Measurements from ENCODE around the gene GRM8. TPM values are rescaled to one million over a fixed set of nuclear protein-coding genes. Genes with fewer than 3 reads are reported as not detected.

Gene GRM8
- total RNA-seq, 4 donors from 2014 or later = 1.0 to 5.0 TPM; not detected in 2

GRCh38 chr7:127029823-127030222 lies 222.9 kb downstream of the GRM8 start:
- Histone ChIP-seq H3K27me3 (no peaks in the 10 kb centered on the region), H3K36me3 (no peaks in the 10 kb centered on the region)
- TF ChIP-seq, protein P1, sequence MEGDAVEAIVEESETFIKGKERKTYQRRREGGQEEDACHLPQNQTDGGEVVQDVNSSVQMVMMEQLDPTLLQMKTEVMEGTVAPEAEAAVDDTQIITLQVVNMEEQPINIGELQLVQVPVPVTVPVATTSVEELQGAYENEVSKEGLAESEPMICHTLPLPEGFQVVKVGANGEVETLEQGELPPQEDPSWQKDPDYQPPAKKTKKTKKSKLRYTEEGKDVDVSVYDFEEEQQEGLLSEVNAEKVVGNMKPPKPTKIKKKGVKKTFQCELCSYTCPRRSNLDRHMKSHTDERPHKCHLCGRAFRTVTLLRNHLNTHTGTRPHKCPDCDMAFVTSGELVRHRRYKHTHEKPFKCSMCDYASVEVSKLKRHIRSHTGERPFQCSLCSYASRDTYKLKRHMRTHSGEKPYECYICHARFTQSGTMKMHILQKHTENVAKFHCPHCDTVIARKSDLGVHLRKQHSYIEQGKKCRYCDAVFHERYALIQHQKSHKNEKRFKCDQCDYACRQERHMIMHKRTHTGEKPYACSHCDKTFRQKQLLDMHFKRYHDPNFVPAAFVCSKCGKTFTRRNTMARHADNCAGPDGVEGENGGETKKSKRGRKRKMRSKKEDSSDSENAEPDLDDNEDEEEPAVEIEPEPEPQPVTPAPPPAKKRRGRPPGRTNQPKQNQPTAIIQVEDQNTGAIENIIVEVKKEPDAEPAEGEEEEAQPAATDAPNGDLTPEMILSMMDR (IDR thresholded peaks at IDR 0.05) = no peak
- TF ChIP-seq POLR2A (IDR thresholded peaks at IDR 0.05) = no peak

DNA sequence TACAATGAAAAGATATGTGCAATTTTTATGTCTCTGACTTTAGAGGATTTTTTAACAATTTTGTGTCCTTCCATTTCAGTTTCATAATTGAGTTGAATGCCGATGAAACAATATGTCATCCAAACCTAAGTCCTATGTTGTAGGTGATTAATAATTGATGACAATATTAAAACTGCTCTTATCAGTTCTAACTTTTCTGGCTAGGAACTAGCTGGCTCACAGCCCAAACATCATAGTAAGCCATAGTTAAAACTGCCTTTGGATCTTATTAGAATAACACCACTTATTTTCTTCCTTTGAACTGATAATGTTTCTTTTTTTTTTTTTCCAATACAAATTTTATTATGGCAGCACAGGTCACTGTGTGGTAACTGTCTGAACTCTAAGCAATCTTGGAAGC lies 230.9 kb downstream of the GRM8 start:
- Histone ChIP-seq H3K4me3 (no peak overlapping the region), H3K36me3 (no peaks in the 10 kb centered on the region), H3K9me3 (no peaks in the 10 kb centered on the region), H3K27me3 (no peaks in the 10 kb centered on the region), H3K27ac (no peak overlapping the region), H3K4me1 (no peaks in the 10 kb centered on the region)
- TF ChIP-seq, protein P1 (IDR thresholded peaks at IDR 0.05) = no peak
- TF ChIP-seq POLR2A (IDR thresholded peaks at IDR 0.05) = no peak
- DNase-seq = no peak

More at GRCh38 chr7:127029823-127030222, 222.9 kb downstream of the GRM8 start:
- H3K4me3 ChIP-seq = no peak overlapping the region
- no peak for DNase-seq
- H3K4me1 ChIP-seq = no peaks in the 10 kb centered on the region
- H3K27ac ChIP-seq = no peak overlapping the region
- no peaks in the 10 kb centered on the region for H3K9me3 ChIP-seq

DNA sequence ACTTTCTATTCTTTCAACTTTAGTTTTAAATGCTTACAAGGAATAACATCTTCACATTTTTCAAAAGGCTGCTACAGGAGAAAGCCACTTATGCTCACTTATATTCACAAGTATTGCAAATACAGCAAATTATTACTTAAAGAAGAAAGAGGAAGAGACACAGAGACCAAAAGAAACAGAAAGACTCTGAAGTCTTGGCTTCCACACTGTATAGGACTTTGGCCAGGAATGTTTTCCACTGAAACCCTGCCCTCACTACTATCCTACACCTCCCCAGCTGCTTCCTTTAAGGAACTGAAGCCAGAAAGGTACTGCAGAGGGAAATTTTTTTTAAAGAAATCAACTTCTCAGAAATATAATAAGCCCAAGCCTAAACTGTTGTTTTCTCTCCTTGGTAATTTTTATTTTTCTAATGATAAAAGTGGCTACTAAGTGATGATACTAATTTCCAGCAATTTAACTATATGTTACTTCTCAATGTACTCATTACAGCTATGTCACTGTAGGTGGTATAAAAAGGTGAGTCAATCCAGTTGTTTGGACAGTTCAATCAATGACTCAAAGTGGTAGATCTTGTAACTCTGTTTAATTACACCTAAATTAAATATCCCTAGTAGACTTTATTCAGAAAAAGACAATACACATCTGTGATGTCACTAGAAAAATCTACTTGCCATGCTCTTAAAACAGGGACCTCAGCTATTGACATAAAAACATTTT lies 231.6 kb downstream of the GRM8 start:
- H3K27me3 ChIP-seq = no peaks in the 10 kb centered on the region
- no peaks in the 10 kb centered on the region for H3K9me3 ChIP-seq
- no peak overlapping the region for H3K27ac ChIP-seq
- DNase-seq = no peak
- H3K4me1 ChIP-seq = no peaks in the 10 kb centered on the region
- no peak for TF ChIP-seq POLR2A (IDR thresholded peaks at IDR 0.05)
- TF ChIP-seq, protein P1 (IDR thresholded peaks at IDR 0.05) = no peak
- H3K4me3 ChIP-seq = no peak overlapping the region
- H3K36me3 ChIP-seq = no peaks in the 10 kb centered on the region

- TF ChIP-seq, protein P1 (IDR thresholded peaks at IDR 0.05) = no peak
- no peak for TF ChIP-seq POLR2A (IDR thresholded peaks at IDR 0.05)
- H3K4me3 ChIP-seq = no peak overlapping the region
- no peaks in the 10 kb centered on the region for H3K36me3 ChIP-seq
- no peaks in the 10 kb centered on the region for H3K9me3 ChIP-seq
- H3K4me1 ChIP-seq = no peaks in the 10 kb centered on the region
- no peak overlapping the region for H3K27ac ChIP-seq
- H3K27me3 ChIP-seq = no peaks in the 10 kb centered on the region
- no peak for DNase-seq
Measured at GRCh38 chr7:127018889-127019288, 233.9 kb downstream of the GRM8 start.

DNA sequence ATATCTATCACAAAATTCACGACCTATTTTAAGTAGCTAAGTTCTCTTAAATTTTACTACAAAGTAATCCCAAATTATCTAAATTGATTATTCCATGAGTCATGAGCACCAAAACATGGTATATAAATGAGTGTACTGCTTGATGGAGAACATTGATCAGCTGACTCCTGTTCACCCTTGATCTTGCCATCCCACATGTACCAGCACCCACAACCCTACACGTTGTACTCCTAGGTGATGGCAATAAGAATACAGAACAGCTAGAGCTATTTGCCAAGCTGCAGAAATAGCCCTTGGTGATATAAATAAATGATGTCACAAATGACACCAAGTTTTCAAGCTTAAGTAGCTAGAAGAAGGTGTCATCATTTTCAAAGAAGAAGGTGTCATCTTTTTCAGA lies 235.5 kb downstream of the GRM8 start:
- H3K4me3 ChIP-seq = no peak overlapping the region
- H3K9me3 ChIP-seq = no peaks in the 10 kb centered on the region
- no peaks in the 10 kb centered on the region for H3K36me3 ChIP-seq
- no peak for DNase-seq
- H3K4me1 ChIP-seq = no peaks in the 10 kb centered on the region
- TF ChIP-seq, protein P1 (IDR thresholded peaks at IDR 0.05) = no peak
- no peak for TF ChIP-seq POLR2A (IDR thresholded peaks at IDR 0.05)
- no peak overlapping the region for H3K27ac ChIP-seq
- no peaks in the 10 kb centered on the region for H3K27me3 ChIP-seq
